ENCODE data around the gene OSBPL3. TPM values are rescaled to one million over a fixed set of nuclear protein-coding genes. Genes with fewer than 3 reads are reported as not detected.

OSBPL3 gene
- polyA plus RNA-seq, 1 of the 3 experiments (the other 2 are of a cell fraction), result 23.2 TPM

GRCh38 chr7:24971333-24972165 is 8.4 kb downstream of the OSBPL3 start (continued):
- TF ChIP-seq RXRA (IDR thresholded peaks at IDR 0.05; ENCODE audit: borderline replicate concordance, low read depth) (peak; percentile 91), MXI1 (IDR thresholded peaks at IDR 0.05; ENCODE audit: low read depth, low read length) (peak; percentile 71), IRF3 (IDR thresholded peaks at IDR 0.05; ENCODE audit: low read depth, low read length) (no peak), EZH2phosphoT487 (IDR thresholded peaks at IDR 0.05; ENCODE audit: borderline replicate concordance, low read depth) (no peak), RAD21 (IDR thresholded peaks at IDR 0.05; ENCODE audit: low read length) (no peak), EP300 (IDR thresholded peaks at IDR 0.05; ENCODE audit: borderline replicate concordance in 1 of 2, low read depth in 1 of 2, low read length in 1 of 2) (peak; percentile 9 to 80; a peak in 3 of 4 replicates), REST (IDR thresholded peaks at IDR 0.05; ENCODE audit: low read depth, low read length) (0 out of 2 replicates have a peak, but pooled peaks have one; percentile 25), SMC3 (IDR thresholded peaks at IDR 0.05; ENCODE audit: low read depth, low read length) (no peak), NRF1 (IDR thresholded peaks at IDR 0.05; ENCODE audit: low read depth, low read length) (no peak), POLR2AphosphoS5 (IDR thresholded peaks at IDR 0.05; ENCODE audit: low read depth, low read length) (no peak; the same call in 1 of the 2 replicates), FOXJ3 (CRISPR knock-in tag; IDR thresholded peaks at IDR 0.05) (no peak)

GRCh38 chr7:24970676-24971075 is 9.3 kb downstream of the OSBPL3 start:
- peak overlapping the region; percentile 72 for H3K9ac ChIP-seq
- H3K4me3 ChIP-seq (ENCODE audit: low read depth in 2 of 2, low read length in 1 of 2), result no peak overlapping the region; a peak in 1 of 4 replicates
- TF ChIP-seq FOXJ3 (CRISPR knock-in tag; IDR thresholded peaks at IDR 0.05), result no peak
- TF ChIP-seq ELF1 (IDR thresholded peaks at IDR 0.05), result no peak
- no peak for TF ChIP-seq CTCF (IDR thresholded peaks at IDR 0.05)
- TF ChIP-seq RFX5 (IDR thresholded peaks at IDR 0.05; ENCODE audit: low read length), result no peak
- no peak for TF ChIP-seq IRF3 (IDR thresholded peaks at IDR 0.05; ENCODE audit: low read depth, low read length)
- TF ChIP-seq TAF1 (IDR thresholded peaks at IDR 0.05; ENCODE audit: borderline replicate concordance, low read depth, low read length), result 0 out of 2 replicates have a peak, but pooled peaks have one; percentile 33
- peak; percentile 31; the same call in 1 of the 2 replicates for TF ChIP-seq PBX3 (IDR thresholded peaks at IDR 0.05)
- TF ChIP-seq POLR2AphosphoS5 (IDR thresholded peaks at IDR 0.05; ENCODE audit: low read depth, low read length), result peak; percentile 35; the same call in 1 of the 2 replicates
- no peak for TF ChIP-seq NRF1 (IDR thresholded peaks at IDR 0.05; ENCODE audit: low read depth, low read length)
- peak overlapping the region; percentile 54; the same call in 1 of the 2 replicates for H2AFZ ChIP-seq (ENCODE audit: low read depth)
- ChIA-PET CTCF (interaction anchor here (1.0 to 2.0 kb wide), 6 partner anchors 8 to 151 kb away, joined by 3 to 8 read pairs (median 6); partner anchors contain the start of gene OSBPL3), POLR2A (no interaction called here)
- H3K4me1 ChIP-seq (ENCODE audit: control insufficient read depth in 1 of 2, insufficient read depth in 2 of 2, low read depth in 1 of 2, low read length in 1 of 2), result peaks cover 21 to 30% of the 10 kb centered on the region in 2 experiments
- H3K27ac ChIP-seq (ENCODE audit: low read depth in 2 of 2, low read length in 1 of 2), result peak overlapping the region; percentile 97 to 98
- no peaks in the 10 kb centered on the region for H4K20me1 ChIP-seq (ENCODE audit: insufficient read depth)
- H3F3A ChIP-seq (replicated peaks; ENCODE audit: insufficient read depth), result peaks cover 33% of the 10 kb centered on the region
- H3K36me3 ChIP-seq (replicated peaks in 1 of 2; ENCODE audit: control insufficient read depth in 1 of 2, insufficient read depth in 2 of 2, low read length in 1 of 2), result no peaks in the 10 kb centered on the region
- 66% methylated on average over 4 of the region's 4 CpGs for WGBS (ENCODE audit: low lambda C conversion rate)
- DNase-seq, result no peak
- H3K9me2 ChIP-seq, result no peaks in the 10 kb centered on the region
- peak overlapping the region; percentile 63 for H3K4me2 ChIP-seq
- no peaks in the 10 kb centered on the region for H3K27me3 ChIP-seq (ENCODE audit: insufficient read depth)
- H3K9me3 ChIP-seq, result no peaks in the 10 kb centered on the region
- peaks cover 99% of the 10 kb centered on the region for H3K79me2 ChIP-seq (ENCODE audit: insufficient read depth)

Measured in SK-N-SH (cell line).